ENCODE data around the gene MYO3B.

Gene MYO3B

GRCh38 chr2:170514140-170514539 is 336.2 kb downstream of the MYO3B start (continued):
- no peak for TF ChIP-seq ZBTB6 (tag by site-specific recombination; IDR thresholded peaks at IDR 0.05)
- no peak for TF ChIP-seq ZNF530 (tag by site-specific recombination; IDR thresholded peaks at IDR 0.05; ENCODE audit: low read depth)
- TF ChIP-seq ZBTB11 (tag by site-specific recombination; conservative IDR thresholded peaks at IDR 0.05; ENCODE audit: low read depth): no peak
- no peak for TF ChIP-seq ZNF623 (tag by site-specific recombination; IDR thresholded peaks at IDR 0.05)
- TF ChIP-seq ZNF621 (tag by site-specific recombination; IDR thresholded peaks at IDR 0.05): no peak
- no peak for TF ChIP-seq ZNF701 (tag by site-specific recombination; IDR thresholded peaks at IDR 0.05)
- TF ChIP-seq ZNF600 (tag by site-specific recombination; IDR thresholded peaks at IDR 0.05): no peak
- TF ChIP-seq YY2 (tag by site-specific recombination; IDR thresholded peaks at IDR 0.05): no peak

GRCh38 chr2:170517538-170517937 is 339.6 kb downstream of the MYO3B start:
- H3K4me1 ChIP-seq (ENCODE audit: control insufficient read depth, insufficient read depth, low read length): no peaks in the 10 kb centered on the region
- POLR2A ChIA-PET: no interaction called here
- no peaks in the 10 kb centered on the region for H3K9me3 ChIP-seq (ENCODE audit: control insufficient read depth, insufficient read depth, low read depth, low read length)
- TF ChIP-seq ZNF416 (tag by site-specific recombination; IDR thresholded peaks at IDR 0.05): no peak
- TF ChIP-seq KLF17 (tag by site-specific recombination; IDR thresholded peaks at IDR 0.05): no peak
- no peak for TF ChIP-seq SP2 (tag by site-specific recombination; IDR thresholded peaks at IDR 0.05)
- H3K36me3 ChIP-seq (ENCODE audit: control insufficient read depth in 2 of 2, insufficient read depth in 1 of 2, low read length in 2 of 2): no peaks in the 10 kb centered on the region
- H3K4me3 ChIP-seq (ENCODE audit: low read depth, low read length): no peak overlapping the region
- no peak overlapping the region for H3K27ac ChIP-seq (ENCODE audit: extremely low read depth, low read depth, low read length)
- CTCF ChIA-PET: interaction anchor here (0.7 to 0.9 kb wide), 2 partner anchors 12 to 28 kb away, joined by 3 read pairs; no protein-coding TSS in a partner anchor

- Histone ChIP-seq H3K36me3 (ENCODE audit: control insufficient read depth in 2 of 2, insufficient read depth in 1 of 2, low read length in 2 of 2) (no peaks in the 10 kb centered on the region), H3K4me3 (ENCODE audit: low read depth, low read length) (no peak overlapping the region), H3K27ac (ENCODE audit: extremely low read depth, low read depth, low read length) (no peak overlapping the region), H3K4me1 (ENCODE audit: control insufficient read depth, insufficient read depth, low read length) (no peaks in the 10 kb centered on the region), H3K9me3 (ENCODE audit: control insufficient read depth, insufficient read depth, low read depth, low read length) (no peaks in the 10 kb centered on the region)
- ChIA-PET CTCF (interaction anchor here (0.9 kb wide), 1 partner anchor 57 kb away, joined by 3 read pairs; no protein-coding TSS in a partner anchor), POLR2A (no interaction called here)
- TF ChIP-seq ZNF701 (tag by site-specific recombination; IDR thresholded peaks at IDR 0.05): no peak
- TF ChIP-seq ZNF561 (tag by site-specific recombination; IDR thresholded peaks at IDR 0.05; ENCODE audit: borderline replicate concordance): no peak
- no peak for TF ChIP-seq ZNF677 (tag by site-specific recombination; IDR thresholded peaks at IDR 0.05)
- TF ChIP-seq ZNF274 (IDR thresholded peaks at IDR 0.05; ENCODE audit: low read length): no peak
- TF ChIP-seq ZNF274 (tag by site-specific recombination; IDR thresholded peaks at IDR 0.05; ENCODE audit: borderline replicate concordance): no peak
- no peak for TF ChIP-seq ZNF768 (tag by site-specific recombination; IDR thresholded peaks at IDR 0.05)
- no peak for TF ChIP-seq YY2 (tag by site-specific recombination; IDR thresholded peaks at IDR 0.05)
- TF ChIP-seq ZNF529 (tag by site-specific recombination; IDR thresholded peaks at IDR 0.05; ENCODE audit: insufficient replicate concordance): no peak
- no peak for TF ChIP-seq ZNF596 (tag by site-specific recombination; IDR thresholded peaks at IDR 0.05)
- no peak for TF ChIP-seq PRDM6 (tag by site-specific recombination; IDR thresholded peaks at IDR 0.05)
Observed at GRCh38 chr2:170518911-170519310, 341.0 kb downstream of the MYO3B start.

All from HEK293 (cell line).